ENCODE data around the gene HACD3.
"Not testable (repeated sequence)": the region's sequence is repeated elsewhere in the genome, so short reads cannot be mapped to it uniquely, and the experiment has no call there.

HACD3 gene

GRCh38 chr15:65529762-65530317, 423 bp upstream of the HACD3 start:
- no peaks in the 10 kb centered on the region for H3K36me3 Mint-ChIP-seq (ENCODE audit: low read depth)

DNA sequence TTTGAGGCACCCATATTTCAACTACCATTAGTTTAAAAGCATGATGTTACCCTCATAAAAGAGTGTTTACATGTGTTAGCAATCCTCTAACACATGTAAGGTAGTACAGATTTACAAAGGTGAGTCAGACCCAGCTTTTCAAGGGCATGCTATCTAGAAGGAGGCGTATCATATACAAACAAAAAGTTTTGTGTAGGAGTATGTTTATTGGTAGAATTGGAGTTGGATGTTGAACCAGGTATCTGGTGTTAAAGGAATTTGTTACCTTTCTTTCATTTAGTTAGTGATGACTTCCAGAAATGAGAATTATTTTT, 2.4 kb downstream of the HACD3 start:
- no peak overlapping the region for H3K4me3 Mint-ChIP-seq

More at GRCh38 chr15:65529762-65530317, 423 bp upstream of the HACD3 start:
- Mint-ChIP-seq H3K4me1 (ENCODE audit: low read depth) (peaks cover 20% of the 10 kb centered on the region), H3K27me3 (ENCODE audit: low read depth) (peaks cover 3% of the 10 kb centered on the region), H3K4me3 (peak overlapping the region; percentile 76), H3K9me3 (no peaks in the 10 kb centered on the region), H3K27ac (peak overlapping the region; percentile 83)

GRCh38 chr15:65533057-65533756, 2.9 kb downstream of the HACD3 start:
- Mint-ChIP-seq H3K4me1 (ENCODE audit: low read depth) (peaks cover 20% of the 10 kb centered on the region), H3K36me3 (ENCODE audit: low read depth) (peaks cover 3% of the 10 kb centered on the region), H3K9me3 (no peaks in the 10 kb centered on the region), H3K27ac (peak overlapping the region; percentile 36), H3K4me3 (no peak overlapping the region), H3K27me3 (ENCODE audit: low read depth) (peaks cover 3% of the 10 kb centered on the region)

More for the DNA sequence above, 2.4 kb downstream of the HACD3 start:
- no peak overlapping the region for H3K27ac Mint-ChIP-seq
- H3K27me3 Mint-ChIP-seq (ENCODE audit: low read depth), result peaks cover 3% of the 10 kb centered on the region
- H3K9me3 Mint-ChIP-seq, result no peaks in the 10 kb centered on the region
- peaks cover 20% of the 10 kb centered on the region for H3K4me1 Mint-ChIP-seq (ENCODE audit: low read depth)
- no peaks in the 10 kb centered on the region for H3K36me3 Mint-ChIP-seq (ENCODE audit: low read depth)

DNA sequence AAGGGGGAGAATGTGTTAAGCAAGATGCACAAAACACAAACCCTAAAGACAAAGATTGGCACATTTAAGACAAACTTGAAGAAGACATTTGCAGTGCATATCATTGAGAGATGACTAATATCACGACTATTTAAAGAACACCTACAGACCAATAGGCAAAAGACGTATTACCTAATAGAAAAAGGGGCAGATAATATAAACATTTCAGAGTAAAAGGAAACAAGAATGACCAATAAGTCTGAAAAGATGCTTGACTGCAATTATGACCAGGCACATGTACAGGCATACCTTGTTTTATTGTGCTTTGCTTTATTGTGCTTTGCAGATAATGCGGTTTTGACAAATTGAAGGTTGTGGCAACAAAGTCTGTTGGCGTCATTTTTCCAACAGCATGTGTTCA, 4.9 kb downstream of the HACD3 start:
- Mint-ChIP-seq H3K9me3 (no peaks in the 10 kb centered on the region), H3K4me1 (ENCODE audit: low read depth) (peaks cover 16% of the 10 kb centered on the region), H3K27me3 (ENCODE audit: low read depth) (no peaks in the 10 kb centered on the region), H3K4me3 (no peak overlapping the region), H3K36me3 (ENCODE audit: low read depth) (peaks cover 3% of the 10 kb centered on the region), H3K27ac (no peak overlapping the region)

- H3K4me1 Mint-ChIP-seq (ENCODE audit: low read depth), result peaks cover 5% of the 10 kb centered on the region
- H3K9me3 Mint-ChIP-seq, result no peaks in the 10 kb centered on the region
- H3K36me3 Mint-ChIP-seq (ENCODE audit: low read depth), result peaks cover 3% of the 10 kb centered on the region
- no peaks in the 10 kb centered on the region for H3K27me3 Mint-ChIP-seq (ENCODE audit: low read depth)
- no peak overlapping the region for H3K4me3 Mint-ChIP-seq
- no peak overlapping the region for H3K27ac Mint-ChIP-seq
These were observed 10.1 kb downstream of the HACD3 start for GRCh38 chr15:65540314-65540713.

DNA sequence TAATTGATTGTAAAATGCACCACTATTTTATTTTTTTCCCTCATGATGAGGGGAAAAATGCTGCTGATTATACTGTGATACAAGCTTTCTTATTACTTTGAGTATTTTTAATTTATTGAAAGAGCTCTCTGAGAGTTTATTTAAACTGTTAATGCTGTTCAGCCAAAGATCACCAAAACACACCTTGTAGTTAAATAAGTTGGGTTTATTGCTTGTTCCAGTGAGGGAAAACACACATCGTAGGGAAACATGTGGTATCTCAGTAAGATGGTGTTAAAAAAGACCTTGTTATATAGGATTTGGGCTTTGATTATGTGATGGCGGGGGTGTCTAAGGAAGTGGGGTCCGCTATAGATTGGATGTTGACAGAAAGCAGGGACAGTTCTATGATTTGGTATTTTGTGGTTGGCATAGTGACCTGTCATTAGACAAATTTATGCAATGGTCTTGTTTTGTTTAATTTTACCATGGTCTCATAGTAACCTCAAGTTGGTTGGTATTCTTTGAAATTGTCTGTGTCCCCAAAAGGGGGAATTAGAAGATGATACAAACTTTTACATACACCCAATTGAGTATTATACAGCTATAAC, 11.1 kb downstream of the HACD3 start:
- Mint-ChIP-seq H3K27me3 (ENCODE audit: low read depth) (no peaks in the 10 kb centered on the region), H3K4me1 (ENCODE audit: low read depth) (peaks cover 5% of the 10 kb centered on the region), H3K4me3 (no peak overlapping the region)

DNA sequence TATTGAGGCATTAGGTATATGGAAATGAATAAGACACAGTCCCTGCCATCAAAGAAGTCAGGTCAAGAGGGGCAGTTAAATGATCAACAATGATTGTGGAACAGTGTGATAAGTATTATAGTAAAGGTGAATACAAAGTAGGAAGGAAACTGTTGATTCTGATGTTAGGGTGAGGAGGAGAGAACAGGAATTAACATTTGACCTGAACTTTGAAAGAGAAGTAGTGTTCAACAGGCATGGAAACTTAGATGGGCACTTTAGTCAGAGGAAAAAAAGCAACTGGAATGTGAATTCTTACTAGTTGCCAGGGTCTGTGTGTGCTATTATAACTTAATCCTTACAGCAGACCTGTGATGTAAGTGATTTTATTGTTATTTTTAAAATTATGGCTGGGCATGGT, 17.6 kb downstream of the HACD3 start:
- H3K4me1 Mint-ChIP-seq (ENCODE audit: low read depth), result peaks cover 11% of the 10 kb centered on the region
- no peak overlapping the region for H3K27ac Mint-ChIP-seq
- H3K27me3 Mint-ChIP-seq (ENCODE audit: low read depth), result no peaks in the 10 kb centered on the region
- no peaks in the 10 kb centered on the region for H3K36me3 Mint-ChIP-seq (ENCODE audit: low read depth)
- no peaks in the 10 kb centered on the region for H3K9me3 Mint-ChIP-seq
- H3K4me3 Mint-ChIP-seq, result no peak overlapping the region

More for the DNA sequence above, 11.1 kb downstream of the HACD3 start:
- Mint-ChIP-seq H3K36me3 (ENCODE audit: low read depth) (peaks cover 3% of the 10 kb centered on the region), H3K9me3 (no peaks in the 10 kb centered on the region), H3K27ac (no peak overlapping the region)

GRCh38 chr15:65549288-65549687, 19.0 kb downstream of the HACD3 start:
- H3K9me3 Mint-ChIP-seq; H3K36me3 Mint-ChIP-seq (ENCODE audit: low read depth); H3K4me3 Mint-ChIP-seq; H3K27me3 Mint-ChIP-seq (ENCODE audit: low read depth); H3K27ac Mint-ChIP-seq: not testable (repeated sequence)
- H3K4me1 Mint-ChIP-seq (ENCODE audit: low read depth), result peaks cover 11% of the 10 kb centered on the region

DNA sequence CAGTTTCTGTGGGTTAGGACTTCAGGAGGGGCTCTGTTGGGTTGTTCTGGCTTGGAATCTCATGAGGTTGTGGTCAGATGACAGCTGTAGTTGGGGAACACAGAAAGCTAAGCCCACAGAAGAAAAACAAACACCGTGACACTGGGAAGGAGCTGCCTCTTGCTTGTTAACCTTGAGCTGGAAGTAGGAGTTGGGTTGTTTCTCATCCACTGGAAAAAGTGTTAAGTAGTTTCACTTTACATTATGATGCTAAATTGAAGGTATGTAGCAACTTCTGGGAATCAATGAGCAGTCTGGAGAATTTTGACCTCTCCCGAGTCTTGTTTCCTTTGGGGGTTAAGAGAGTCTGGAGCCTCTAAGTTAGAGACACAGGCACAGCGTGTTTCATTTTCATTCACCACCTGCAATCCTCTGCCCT, 20.4 kb downstream of the HACD3 start:
- no peak overlapping the region for H3K4me3 Mint-ChIP-seq
- H3K27ac Mint-ChIP-seq, result no peak overlapping the region
- H3K36me3 Mint-ChIP-seq (ENCODE audit: low read depth), result no peaks in the 10 kb centered on the region
- H3K9me3 Mint-ChIP-seq, result no peaks in the 10 kb centered on the region
- peaks cover 13% of the 10 kb centered on the region for H3K4me1 Mint-ChIP-seq (ENCODE audit: low read depth)
- no peaks in the 10 kb centered on the region for H3K27me3 Mint-ChIP-seq (ENCODE audit: low read depth)

GRCh38 chr15:65551183-65551582, 20.9 kb downstream of the HACD3 start:
- H3K27ac Mint-ChIP-seq, result no peak overlapping the region
- H3K4me3 Mint-ChIP-seq, result no peak overlapping the region
- no peaks in the 10 kb centered on the region for H3K9me3 Mint-ChIP-seq
- H3K27me3 Mint-ChIP-seq (ENCODE audit: low read depth), result no peaks in the 10 kb centered on the region
- H3K4me1 Mint-ChIP-seq (ENCODE audit: low read depth), result peaks cover 13% of the 10 kb centered on the region
- H3K36me3 Mint-ChIP-seq (ENCODE audit: low read depth), result peaks cover 1% of the 10 kb centered on the region

GRCh38 chr15:65552851-65553250, 22.6 kb downstream of the HACD3 start:
- H3K27ac Mint-ChIP-seq; H3K27me3 Mint-ChIP-seq (ENCODE audit: low read depth); H3K9me3 Mint-ChIP-seq; H3K4me3 Mint-ChIP-seq; H3K36me3 Mint-ChIP-seq (ENCODE audit: low read depth): not testable (repeated sequence)
- H3K4me1 Mint-ChIP-seq (ENCODE audit: low read depth), result peaks cover 13% of the 10 kb centered on the region

DNA sequence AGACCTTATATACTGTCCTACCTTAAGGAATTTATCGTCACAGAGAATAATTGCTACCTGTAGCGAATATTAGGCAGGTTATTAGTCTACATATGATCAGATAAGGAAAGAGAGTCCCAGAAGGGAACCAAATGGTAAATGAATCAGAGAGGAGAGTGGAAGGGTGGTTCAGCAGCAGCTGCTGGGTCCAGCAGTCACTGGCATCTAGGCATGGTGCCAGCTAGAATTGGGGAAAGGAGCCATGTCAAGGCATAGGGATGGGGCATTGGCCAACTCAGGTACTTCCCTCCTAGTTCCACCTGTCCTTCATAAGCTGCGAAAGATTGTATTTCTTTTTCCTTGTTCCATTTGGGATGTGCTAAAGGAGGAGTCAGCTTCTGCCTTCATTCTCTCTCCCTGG, 23.4 kb downstream of the HACD3 start:
- H3K9me3 Mint-ChIP-seq, result no peaks in the 10 kb centered on the region
- H3K4me1 Mint-ChIP-seq (ENCODE audit: low read depth), result peaks cover 13% of the 10 kb centered on the region
- peaks cover 7% of the 10 kb centered on the region for H3K36me3 Mint-ChIP-seq (ENCODE audit: low read depth)
- H3K4me3 Mint-ChIP-seq, result no peak overlapping the region
- no peaks in the 10 kb centered on the region for H3K27me3 Mint-ChIP-seq (ENCODE audit: low read depth)
- no peak overlapping the region for H3K27ac Mint-ChIP-seq

DNA sequence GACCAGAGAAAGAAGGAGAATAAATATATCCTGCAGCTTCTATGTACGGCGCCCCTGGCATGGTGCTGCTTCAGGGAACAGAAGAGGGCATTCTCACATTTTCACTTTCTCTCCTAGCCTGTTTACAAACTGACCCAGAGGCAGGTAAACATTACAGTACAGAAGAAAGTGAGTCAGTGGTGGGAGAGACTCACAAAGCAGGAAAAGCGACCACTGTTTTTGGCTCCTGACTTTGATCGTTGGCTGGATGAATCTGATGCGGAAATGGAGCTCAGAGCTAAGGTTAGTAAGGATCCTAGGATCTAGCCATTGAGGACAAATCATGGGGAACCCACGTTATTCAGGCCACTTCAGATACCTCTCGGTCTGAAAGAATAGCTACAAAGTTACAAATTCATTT, 26.4 kb downstream of the HACD3 start:
- Mint-ChIP-seq H3K4me3 (no peak overlapping the region), H3K4me1 (ENCODE audit: low read depth) (peaks cover 2% of the 10 kb centered on the region), H3K27me3 (ENCODE audit: low read depth) (no peaks in the 10 kb centered on the region), H3K36me3 (ENCODE audit: low read depth) (peaks cover 14% of the 10 kb centered on the region), H3K9me3 (no peaks in the 10 kb centered on the region), H3K27ac (no peak overlapping the region)

- peaks cover 18% of the 10 kb centered on the region for H3K36me3 Mint-ChIP-seq (ENCODE audit: low read depth)
- no peaks in the 10 kb centered on the region for H3K9me3 Mint-ChIP-seq
- no peak overlapping the region for H3K27ac Mint-ChIP-seq
- H3K4me3 Mint-ChIP-seq, result no peak overlapping the region
- no peaks in the 10 kb centered on the region for H3K27me3 Mint-ChIP-seq (ENCODE audit: low read depth)
- H3K4me1 Mint-ChIP-seq (ENCODE audit: low read depth), result peaks cover 2% of the 10 kb centered on the region
These were observed 28.1 kb downstream of the HACD3 start for GRCh38 chr15:65558336-65558735.

- Mint-ChIP-seq H3K36me3 (ENCODE audit: low read depth) (peaks cover 23% of the 10 kb centered on the region), H3K4me1 (ENCODE audit: low read depth) (peaks cover 2% of the 10 kb centered on the region), H3K27ac (no peak overlapping the region), H3K4me3 (no peak overlapping the region), H3K27me3 (ENCODE audit: low read depth) (no peaks in the 10 kb centered on the region), H3K9me3 (no peaks in the 10 kb centered on the region)
These were observed 28.9 kb downstream of the HACD3 start for GRCh38 chr15:65558997-65559760.
